Measurements from ENCODE around the gene SLC1A7. TPM values are rescaled to one million over a fixed set of nuclear protein-coding genes. Genes with fewer than 3 reads are reported as not detected.

The SLC1A7 gene
- total and polyA plus RNA-seq, 2 of the 13 experiments (the other 11 are each of a cell fraction or from before 2014, with no cell fraction given): 0.04 to 2.0 TPM

DNA sequence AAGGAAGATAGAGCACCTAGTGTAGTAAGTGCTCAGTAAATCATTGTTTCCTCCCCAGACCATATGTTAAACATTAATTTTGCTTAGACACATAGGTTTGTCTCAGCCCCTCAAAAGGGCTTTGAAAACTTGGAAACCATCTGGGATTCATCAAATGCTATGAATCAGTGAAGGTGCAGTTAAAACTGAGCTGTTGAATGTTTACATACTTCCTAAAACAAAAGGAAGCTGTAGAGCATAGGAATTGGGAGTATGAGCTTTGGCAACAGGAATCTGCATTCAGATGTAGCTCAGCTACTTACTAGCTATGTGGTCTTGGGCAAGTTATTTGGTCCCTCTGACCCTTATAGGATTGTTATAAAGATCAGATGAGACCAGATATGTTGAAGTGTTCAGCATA lies 99.2 kb downstream of the SLC1A7 start:
- no peaks in the 10 kb centered on the region for H3K79me2 ChIP-seq (ENCODE audit: insufficient read depth, low read length)
- DNase-seq (ENCODE audit: low spot score): peak; percentile 8
- H3K4me3 ChIP-seq (replicated peaks in 1 of 3; ENCODE audit: insufficient read depth in 1 of 3, low read depth in 2 of 3, low read length in 3 of 3): no peak overlapping the region
- ChIA-PET POLR2A (no interaction called here), CTCF (ENCODE audit: low intra/inter-chr PET ratio, low total read pairs) (no interaction called here)
- no peaks in the 10 kb centered on the region for H3K9me3 ChIP-seq (ENCODE audit: low read length)
- TF ChIP-seq ELF3 (CRISPR knock-in tag; IDR thresholded peaks at IDR 0.05) (no peak), ZNF674 (CRISPR knock-in tag; IDR thresholded peaks at IDR 0.05; ENCODE audit: low read depth) (no peak), GTF2F1 (IDR thresholded peaks at IDR 0.05; ENCODE audit: low read length) (no peak), ZBTB8A (CRISPR knock-in tag; IDR thresholded peaks at IDR 0.05; ENCODE audit: borderline replicate concordance, low read depth) (no peak), ZNF772 (CRISPR knock-in tag; IDR thresholded peaks at IDR 0.05) (no peak), ONECUT2 (CRISPR knock-in tag; IDR thresholded peaks at IDR 0.05) (no peak), SAP130 (CRISPR knock-in tag; IDR thresholded peaks at IDR 0.05; ENCODE audit: low read depth) (no peak), TP53 (CRISPR knock-in tag; conservative IDR thresholded peaks at IDR 0.05) (no peak), PCBP1 (IDR thresholded peaks at IDR 0.05; ENCODE audit: borderline replicate concordance, low read depth, low read length) (no peak)
- TF ChIP-seq, protein P1, sequence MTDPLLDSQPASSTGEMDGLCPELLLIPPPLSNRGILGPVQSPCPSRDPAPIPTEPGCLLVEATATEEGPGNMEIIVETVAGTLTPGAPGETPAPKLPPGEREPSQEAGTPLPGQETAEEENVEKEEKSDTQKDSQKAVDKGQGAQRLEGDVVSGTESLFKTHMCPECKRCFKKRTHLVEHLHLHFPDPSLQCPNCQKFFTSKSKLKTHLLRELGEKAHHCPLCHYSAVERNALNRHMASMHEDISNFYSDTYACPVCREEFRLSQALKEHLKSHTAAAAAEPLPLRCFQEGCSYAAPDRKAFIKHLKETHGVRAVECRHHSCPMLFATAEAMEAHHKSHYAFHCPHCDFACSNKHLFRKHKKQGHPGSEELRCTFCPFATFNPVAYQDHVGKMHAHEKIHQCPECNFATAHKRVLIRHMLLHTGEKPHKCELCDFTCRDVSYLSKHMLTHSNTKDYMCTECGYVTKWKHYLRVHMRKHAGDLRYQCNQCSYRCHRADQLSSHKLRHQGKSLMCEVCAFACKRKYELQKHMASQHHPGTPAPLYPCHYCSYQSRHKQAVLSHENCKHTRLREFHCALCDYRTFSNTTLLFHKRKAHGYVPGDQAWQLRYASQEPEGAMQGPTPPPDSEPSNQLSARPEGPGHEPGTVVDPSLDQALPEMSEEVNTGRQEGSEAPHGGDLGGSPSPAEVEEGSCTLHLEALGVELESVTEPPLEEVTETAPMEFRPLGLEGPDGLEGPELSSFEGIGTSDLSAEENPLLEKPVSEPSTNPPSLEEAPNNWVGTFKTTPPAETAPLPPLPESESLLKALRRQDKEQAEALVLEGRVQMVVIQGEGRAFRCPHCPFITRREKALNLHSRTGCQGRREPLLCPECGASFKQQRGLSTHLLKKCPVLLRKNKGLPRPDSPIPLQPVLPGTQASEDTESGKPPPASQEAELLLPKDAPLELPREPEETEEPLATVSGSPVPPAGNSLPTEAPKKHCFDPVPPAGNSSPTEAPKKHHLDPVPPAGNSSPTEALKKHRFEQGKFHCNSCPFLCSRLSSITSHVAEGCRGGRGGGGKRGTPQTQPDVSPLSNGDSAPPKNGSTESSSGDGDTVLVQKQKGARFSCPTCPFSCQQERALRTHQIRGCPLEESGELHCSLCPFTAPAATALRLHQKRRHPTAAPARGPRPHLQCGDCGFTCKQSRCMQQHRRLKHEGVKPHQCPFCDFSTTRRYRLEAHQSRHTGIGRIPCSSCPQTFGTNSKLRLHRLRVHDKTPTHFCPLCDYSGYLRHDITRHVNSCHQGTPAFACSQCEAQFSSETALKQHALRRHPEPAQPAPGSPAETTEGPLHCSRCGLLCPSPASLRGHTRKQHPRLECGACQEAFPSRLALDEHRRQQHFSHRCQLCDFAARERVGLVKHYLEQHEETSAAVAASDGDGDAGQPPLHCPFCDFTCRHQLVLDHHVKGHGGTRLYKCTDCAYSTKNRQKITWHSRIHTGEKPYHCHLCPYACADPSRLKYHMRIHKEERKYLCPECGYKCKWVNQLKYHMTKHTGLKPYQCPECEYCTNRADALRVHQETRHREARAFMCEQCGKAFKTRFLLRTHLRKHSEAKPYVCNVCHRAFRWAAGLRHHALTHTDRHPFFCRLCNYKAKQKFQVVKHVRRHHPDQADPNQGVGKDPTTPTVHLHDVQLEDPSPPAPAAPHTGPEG (CRISPR knock-in tag; IDR thresholded peaks at IDR 0.05): no peak
- TF ChIP-seq, protein P2, sequence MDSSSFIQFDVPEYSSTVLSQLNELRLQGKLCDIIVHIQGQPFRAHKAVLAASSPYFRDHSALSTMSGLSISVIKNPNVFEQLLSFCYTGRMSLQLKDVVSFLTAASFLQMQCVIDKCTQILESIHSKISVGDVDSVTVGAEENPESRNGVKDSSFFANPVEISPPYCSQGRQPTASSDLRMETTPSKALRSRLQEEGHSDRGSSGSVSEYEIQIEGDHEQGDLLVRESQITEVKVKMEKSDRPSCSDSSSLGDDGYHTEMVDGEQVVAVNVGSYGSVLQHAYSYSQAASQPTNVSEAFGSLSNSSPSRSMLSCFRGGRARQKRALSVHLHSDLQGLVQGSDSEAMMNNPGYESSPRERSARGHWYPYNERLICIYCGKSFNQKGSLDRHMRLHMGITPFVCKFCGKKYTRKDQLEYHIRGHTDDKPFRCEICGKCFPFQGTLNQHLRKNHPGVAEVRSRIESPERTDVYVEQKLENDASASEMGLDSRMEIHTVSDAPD (CRISPR knock-in tag; IDR thresholded peaks at IDR 0.05): no peak
- peaks cover 16 to 41% of the 10 kb centered on the region in 2 experiments for H3K36me3 ChIP-seq (replicated peaks in 1 of 2; ENCODE audit: control insufficient read depth in 1 of 2, insufficient read depth in 2 of 2, low read length in 2 of 2)
- no peak for FAIRE-seq
- no peaks in the 10 kb centered on the region for H4K20me1 ChIP-seq (ENCODE audit: insufficient read depth, low read length)
- intact Hi-C loops (cut with micrococcal nuclease; ENCODE audit: unreplicated experiment) (no loop called here), in situ Hi-C loops (cut with HindIII; ENCODE audit: extremely low pct_ligation_motif_present, low pct_unique_long_range_greater_than_20kb) (no loop called here)
- BruUV-seq (replicated peaks): no TSS peak
- peaks cover 15% of the 10 kb centered on the region for H3K4me1 ChIP-seq (ENCODE audit: insufficient read depth, low read length)
- H3K9ac ChIP-seq (ENCODE audit: insufficient read depth, low read depth, low read length): no peak overlapping the region
- ATAC-seq: no peak
- H3K4me2 ChIP-seq (ENCODE audit: low read depth, low read length): no peak overlapping the region
- no peaks in the 10 kb centered on the region for H3K27me3 ChIP-seq (ENCODE audit: control insufficient read depth in 1 of 2, insufficient read depth in 2 of 2, low read length in 2 of 2)
- no peak overlapping the region for H2AFZ ChIP-seq (ENCODE audit: low read length)
- no peak overlapping the region for H3K27ac ChIP-seq (ENCODE audit: extremely low read length, insufficient read depth, low read length)

Measured in HepG2 (cell line).